ENCODE results near the gene NUBPL. TPM values are rescaled to one million over a fixed set of nuclear protein-coding genes. Genes with fewer than 3 reads are reported as not detected.
"Not testable (repeated sequence)": the region's sequence is repeated elsewhere in the genome, so short reads cannot be mapped to it uniquely, and the experiment has no call there.

Gene NUBPL
- total RNA-seq, 1 experiment from 2014 or later: 5.7 TPM

DNA sequence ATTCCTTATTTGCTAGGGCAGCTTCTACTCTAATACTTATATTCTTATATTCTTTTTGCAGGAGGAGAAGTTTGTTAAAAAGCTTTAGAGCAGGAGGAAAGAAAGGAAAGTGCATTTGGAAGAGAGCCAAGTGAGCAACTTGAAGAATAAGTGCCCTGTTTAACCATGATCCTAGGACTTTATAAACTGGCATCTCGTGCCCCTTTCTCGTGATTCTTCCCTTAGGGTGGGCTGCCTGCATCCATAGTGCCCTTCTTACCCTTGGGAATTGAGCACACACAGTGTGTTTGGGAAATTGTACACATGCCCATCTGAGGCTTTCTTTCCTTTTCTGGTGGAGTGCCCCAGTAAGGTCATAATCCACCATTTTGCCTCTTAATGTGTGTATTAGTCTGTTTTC is 141.9 kb downstream of the NUBPL start:
- in situ Hi-C loops (cut with HindIII; ENCODE audit: low pct_unique_long_range_greater_than_20kb, low sequenced_read_pairs): no loop called here
- CTCF ChIA-PET: no interaction called here
- H3K27ac ChIP-seq (ENCODE audit: low read length): no peak overlapping the region
- POLR2A ChIA-PET: no interaction called here
- no peak overlapping the region for H3K4me3 ChIP-seq (ENCODE audit: low read depth in 2 of 2, low read length in 2 of 2)
- DNase-seq (ENCODE audit: low read depth, low spot score) (no peak), ATAC-seq (no peak)
- no peaks in the 10 kb centered on the region for H3K27me3 ChIP-seq (ENCODE audit: control insufficient read depth, insufficient read depth, low read length)
- no peaks in the 10 kb centered on the region for H3K36me3 ChIP-seq (ENCODE audit: control insufficient read depth, insufficient read depth, low read length)
- no TSS peak for BruUV-seq (replicated peaks)
- TF ChIP-seq POLR2AphosphoS5 (IDR thresholded peaks at IDR 0.05; ENCODE audit: low read depth, low read length) (no peak), SIN3A (IDR thresholded peaks at IDR 0.05; ENCODE audit: borderline replicate concordance, insufficient read depth, low read depth, low read length) (no peak), TCF7L2 (IDR thresholded peaks at IDR 0.05; ENCODE audit: low read depth, low read length) (no peak)
- TF ChIP-seq, protein P1, sequence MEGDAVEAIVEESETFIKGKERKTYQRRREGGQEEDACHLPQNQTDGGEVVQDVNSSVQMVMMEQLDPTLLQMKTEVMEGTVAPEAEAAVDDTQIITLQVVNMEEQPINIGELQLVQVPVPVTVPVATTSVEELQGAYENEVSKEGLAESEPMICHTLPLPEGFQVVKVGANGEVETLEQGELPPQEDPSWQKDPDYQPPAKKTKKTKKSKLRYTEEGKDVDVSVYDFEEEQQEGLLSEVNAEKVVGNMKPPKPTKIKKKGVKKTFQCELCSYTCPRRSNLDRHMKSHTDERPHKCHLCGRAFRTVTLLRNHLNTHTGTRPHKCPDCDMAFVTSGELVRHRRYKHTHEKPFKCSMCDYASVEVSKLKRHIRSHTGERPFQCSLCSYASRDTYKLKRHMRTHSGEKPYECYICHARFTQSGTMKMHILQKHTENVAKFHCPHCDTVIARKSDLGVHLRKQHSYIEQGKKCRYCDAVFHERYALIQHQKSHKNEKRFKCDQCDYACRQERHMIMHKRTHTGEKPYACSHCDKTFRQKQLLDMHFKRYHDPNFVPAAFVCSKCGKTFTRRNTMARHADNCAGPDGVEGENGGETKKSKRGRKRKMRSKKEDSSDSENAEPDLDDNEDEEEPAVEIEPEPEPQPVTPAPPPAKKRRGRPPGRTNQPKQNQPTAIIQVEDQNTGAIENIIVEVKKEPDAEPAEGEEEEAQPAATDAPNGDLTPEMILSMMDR (IDR thresholded peaks at IDR 0.05): no peak
- TF ChIP-seq, protein P2, sequence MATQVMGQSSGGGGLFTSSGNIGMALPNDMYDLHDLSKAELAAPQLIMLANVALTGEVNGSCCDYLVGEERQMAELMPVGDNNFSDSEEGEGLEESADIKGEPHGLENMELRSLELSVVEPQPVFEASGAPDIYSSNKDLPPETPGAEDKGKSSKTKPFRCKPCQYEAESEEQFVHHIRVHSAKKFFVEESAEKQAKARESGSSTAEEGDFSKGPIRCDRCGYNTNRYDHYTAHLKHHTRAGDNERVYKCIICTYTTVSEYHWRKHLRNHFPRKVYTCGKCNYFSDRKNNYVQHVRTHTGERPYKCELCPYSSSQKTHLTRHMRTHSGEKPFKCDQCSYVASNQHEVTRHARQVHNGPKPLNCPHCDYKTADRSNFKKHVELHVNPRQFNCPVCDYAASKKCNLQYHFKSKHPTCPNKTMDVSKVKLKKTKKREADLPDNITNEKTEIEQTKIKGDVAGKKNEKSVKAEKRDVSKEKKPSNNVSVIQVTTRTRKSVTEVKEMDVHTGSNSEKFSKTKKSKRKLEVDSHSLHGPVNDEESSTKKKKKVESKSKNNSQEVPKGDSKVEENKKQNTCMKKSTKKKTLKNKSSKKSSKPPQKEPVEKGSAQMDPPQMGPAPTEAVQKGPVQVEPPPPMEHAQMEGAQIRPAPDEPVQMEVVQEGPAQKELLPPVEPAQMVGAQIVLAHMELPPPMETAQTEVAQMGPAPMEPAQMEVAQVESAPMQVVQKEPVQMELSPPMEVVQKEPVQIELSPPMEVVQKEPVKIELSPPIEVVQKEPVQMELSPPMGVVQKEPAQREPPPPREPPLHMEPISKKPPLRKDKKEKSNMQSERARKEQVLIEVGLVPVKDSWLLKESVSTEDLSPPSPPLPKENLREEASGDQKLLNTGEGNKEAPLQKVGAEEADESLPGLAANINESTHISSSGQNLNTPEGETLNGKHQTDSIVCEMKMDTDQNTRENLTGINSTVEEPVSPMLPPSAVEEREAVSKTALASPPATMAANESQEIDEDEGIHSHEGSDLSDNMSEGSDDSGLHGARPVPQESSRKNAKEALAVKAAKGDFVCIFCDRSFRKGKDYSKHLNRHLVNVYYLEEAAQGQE (IDR thresholded peaks at IDR 0.05; ENCODE audit: insufficient read depth in 1 of 2, low read depth in 2 of 2, low read length in 1 of 2): no peak
- intact Hi-C loops (cut with micrococcal nuclease; ENCODE audit: unreplicated experiment): no loop called here
- no peaks in the 10 kb centered on the region for H3K4me1 ChIP-seq (ENCODE audit: control insufficient read depth, insufficient read depth, low read length)
- no peaks in the 10 kb centered on the region for H3K9me3 ChIP-seq (ENCODE audit: control insufficient read depth, insufficient read depth, low read depth, low read length)

DNA sequence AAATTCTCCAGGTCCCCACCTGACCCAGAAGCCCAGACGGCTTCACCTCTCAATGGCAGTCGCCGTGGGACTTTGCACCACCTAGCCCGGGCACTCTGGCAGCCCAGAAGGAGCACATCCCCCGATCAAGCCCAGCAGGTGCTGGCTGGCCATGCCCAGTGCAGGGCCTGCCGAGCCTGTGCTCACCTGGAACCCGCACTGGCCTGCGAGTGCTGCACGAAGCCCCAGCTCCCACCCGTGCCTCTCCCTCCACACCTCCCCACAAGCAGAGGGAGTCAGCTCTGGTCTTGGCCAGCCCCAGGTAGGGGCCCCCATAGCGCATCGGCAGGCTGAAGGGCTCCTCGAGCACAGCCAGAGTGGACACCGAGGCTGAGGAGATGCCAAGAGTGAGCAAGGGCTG is 144.5 kb downstream of the NUBPL start:
- H3K4me3 ChIP-seq (ENCODE audit: low read depth in 2 of 2, low read length in 2 of 2): no peak overlapping the region
- no peak for TF ChIP-seq TCF7L2 (IDR thresholded peaks at IDR 0.05; ENCODE audit: low read depth, low read length)
- no peak for TF ChIP-seq POLR2AphosphoS5 (IDR thresholded peaks at IDR 0.05; ENCODE audit: low read depth, low read length)
- TF ChIP-seq SIN3A (IDR thresholded peaks at IDR 0.05; ENCODE audit: borderline replicate concordance, insufficient read depth, low read depth, low read length): no peak
- TF ChIP-seq, protein P1 (IDR thresholded peaks at IDR 0.05): no peak
- TF ChIP-seq, protein P2 (IDR thresholded peaks at IDR 0.05; ENCODE audit: insufficient read depth in 1 of 2, low read depth in 2 of 2, low read length in 1 of 2): no peak
- no peaks in the 10 kb centered on the region for H3K4me1 ChIP-seq (ENCODE audit: control insufficient read depth, insufficient read depth, low read length)
- no peaks in the 10 kb centered on the region for H3K9me3 ChIP-seq (ENCODE audit: control insufficient read depth, insufficient read depth, low read depth, low read length)
- ChIA-PET POLR2A (no interaction called here), CTCF (no interaction called here)
- intact Hi-C loops (cut with micrococcal nuclease; ENCODE audit: unreplicated experiment) (no loop called here), in situ Hi-C loops (cut with HindIII; ENCODE audit: low pct_unique_long_range_greater_than_20kb, low sequenced_read_pairs) (no loop called here)
- no peaks in the 10 kb centered on the region for H3K27me3 ChIP-seq (ENCODE audit: control insufficient read depth, insufficient read depth, low read length)
- ATAC-seq (no peak), DNase-seq (ENCODE audit: low read depth, low spot score) (no peak)
- H3K36me3 ChIP-seq (ENCODE audit: control insufficient read depth, insufficient read depth, low read length): no peaks in the 10 kb centered on the region
- no peak overlapping the region for H3K27ac ChIP-seq (ENCODE audit: low read length)
- BruUV-seq (replicated peaks): no TSS peak

DNA sequence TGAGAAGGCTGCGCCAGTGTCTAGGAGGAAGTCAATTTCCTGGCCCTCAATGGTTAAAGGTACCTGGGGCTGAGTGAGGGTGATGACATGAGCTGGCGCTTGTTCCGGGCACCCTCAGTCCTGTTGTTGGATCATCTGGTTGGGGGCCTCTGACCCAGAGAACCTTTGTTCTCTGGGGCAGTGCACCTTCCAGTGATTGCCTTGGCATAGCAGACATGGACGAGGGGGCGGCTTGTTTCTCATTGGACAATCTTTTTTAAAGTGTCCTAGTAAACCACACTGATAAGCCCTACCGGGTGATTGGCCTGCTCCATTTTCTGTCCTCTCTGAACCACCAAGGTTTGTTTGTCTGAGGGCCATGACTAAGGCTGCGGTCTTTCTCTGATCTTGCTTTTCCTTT is 147.5 kb downstream of the NUBPL start:
- CTCF ChIA-PET: not testable (repeated sequence)

More for the DNA sequence above, 147.5 kb downstream of the NUBPL start:
- DNase-seq (ENCODE audit: low read depth, low spot score); ATAC-seq; H3K4me3 ChIP-seq (ENCODE audit: low read depth in 2 of 2, low read length in 2 of 2); H3K27me3 ChIP-seq (ENCODE audit: control insufficient read depth, insufficient read depth, low read length); H3K27ac ChIP-seq (ENCODE audit: low read length); POLR2A ChIA-PET; H3K36me3 ChIP-seq (ENCODE audit: control insufficient read depth, insufficient read depth, low read length); H3K9me3 ChIP-seq (ENCODE audit: control insufficient read depth, insufficient read depth, low read depth, low read length); in situ Hi-C loops (cut with HindIII; ENCODE audit: low pct_unique_long_range_greater_than_20kb, low sequenced_read_pairs); BruUV-seq (replicated peaks); intact Hi-C loops (cut with micrococcal nuclease; ENCODE audit: unreplicated experiment); H3K4me1 ChIP-seq (ENCODE audit: control insufficient read depth, insufficient read depth, low read length): not testable (repeated sequence)
